ENCODE results near the gene FRMPD1.

FRMPD1 gene

DNA sequence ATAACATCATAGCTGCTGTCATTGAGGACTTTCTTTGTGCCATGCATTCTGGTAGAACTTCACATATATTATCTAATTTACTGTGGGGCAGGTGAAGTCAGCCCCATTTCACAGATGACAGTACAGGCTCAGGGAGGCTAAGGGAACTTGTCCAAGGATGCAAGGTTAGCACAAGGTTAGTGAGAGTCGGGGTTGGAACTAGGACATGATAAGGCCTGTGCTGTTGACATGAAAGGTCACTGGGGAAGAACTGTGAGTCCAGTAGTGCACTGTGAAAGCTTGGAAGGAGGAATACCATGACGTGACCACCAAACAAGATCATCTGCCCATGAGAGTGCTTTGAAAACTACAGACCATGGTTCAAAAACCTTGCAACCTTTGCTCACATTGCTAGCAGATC is 26.7 kb downstream of the FRMPD1 start:
- WGBS, 2 donors (ENCODE audit: extremely low coverage in 2 of 2, insufficient read length in 2 of 2, insufficient replicate concordance in 1 of 2), result no CpG with 5 or more reads among the region's 2 CpGs

DNA sequence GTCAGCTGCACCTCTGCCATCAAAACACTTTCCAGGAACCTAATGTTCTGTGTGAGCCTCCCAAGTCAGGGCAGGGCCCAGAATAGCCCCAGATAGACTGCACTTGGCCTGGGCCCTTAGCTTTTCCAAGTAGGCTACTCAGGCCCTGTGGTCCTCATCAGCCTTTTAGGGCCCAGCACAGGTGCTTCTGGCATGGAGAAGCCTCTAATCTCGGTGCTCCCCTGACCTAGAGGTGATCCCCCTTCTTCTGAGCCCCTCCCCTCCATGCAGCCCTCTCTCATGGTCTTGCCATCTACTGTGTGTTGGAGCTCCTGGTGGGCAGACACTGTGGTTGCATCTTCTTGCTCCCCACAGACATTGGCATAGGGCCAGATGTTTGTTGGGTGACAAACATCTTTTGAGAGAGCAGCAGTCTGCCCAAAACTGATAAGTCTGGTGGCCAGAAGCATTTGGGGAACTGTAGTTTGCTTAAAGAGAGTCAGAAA is 28.1 kb downstream of the FRMPD1 start:
- Histone ChIP-seq H3K36me3 (replicated peaks in 1 of 2; ENCODE audit: control insufficient read depth in 2 of 2, insufficient read depth in 2 of 2, low read length in 2 of 2) (no peaks in the 10 kb centered on the region), H3K9ac (ENCODE audit: low read depth, low read length, poor library complexity) (no peak overlapping the region), H2BK12ac (ENCODE audit: low read length) (no peak overlapping the region), H2AFZ (ENCODE audit: low read length) (no peak overlapping the region), H3K4me3 (ENCODE audit: low read length in 2 of 2) (no peak overlapping the region), H3K14ac (ENCODE audit: low read length) (no peak overlapping the region), H3K18ac (ENCODE audit: low read length) (no peak overlapping the region), H4K8ac (ENCODE audit: low read depth, low read length) (no peak overlapping the region), H3K4me1 (ENCODE audit: control insufficient read depth in 2 of 2, insufficient read depth in 1 of 2, low read depth in 1 of 2, low read length in 2 of 2) (peaks cover 0 to 2% of the 10 kb centered on the region in 2 donors), H3K9me3 (replicated peaks in 1 of 2; ENCODE audit: control insufficient read depth in 2 of 2, insufficient read depth in 1 of 2, low read depth in 1 of 2, low read length in 2 of 2) (peaks cover 0 to 1% of the 10 kb centered on the region in 2 donors), H2BK120ac (ENCODE audit: low read depth, low read length) (no peak overlapping the region), H4K91ac (ENCODE audit: low read depth, low read length, poor library complexity) (no peak overlapping the region), H3K79me1 (ENCODE audit: low read depth, low read length) (no peaks in the 10 kb centered on the region), H2BK15ac (ENCODE audit: low read length) (no peak overlapping the region), H3K27ac (replicated peaks; ENCODE audit: low read length) (no peak overlapping the region), H3K4me2 (ENCODE audit: insufficient read depth, low read length, poor library complexity, severe bottlenecking) (no peak overlapping the region), H3K23ac (ENCODE audit: low read depth, low read length, poor library complexity) (no peak overlapping the region), H3K27me3 (ENCODE audit: control insufficient read depth in 3 of 3, insufficient read depth in 3 of 3, low read depth in 1 of 3, low read length in 3 of 3) (peaks cover 0 to 56% (median 0%) of the 10 kb centered on the region in 3 experiments), H2AK5ac (ENCODE audit: low read depth, low read length) (no peak overlapping the region), H3K4ac (ENCODE audit: low read length) (no peak overlapping the region), H2BK5ac (ENCODE audit: low read length) (no peak overlapping the region)
- no CpG with 5 or more reads among the region's 1 CpG for WGBS, 2 donors (ENCODE audit: extremely low coverage in 2 of 2, insufficient read length in 2 of 2, insufficient replicate concordance in 1 of 2)
- DNase-seq (ENCODE audit: low spot score), result no peak

More for the DNA sequence above, 26.7 kb downstream of the FRMPD1 start:
- no peak overlapping the region for H4K91ac ChIP-seq (ENCODE audit: low read depth, low read length, poor library complexity)
- H3K4me1 ChIP-seq (ENCODE audit: control insufficient read depth in 2 of 2, insufficient read depth in 1 of 2, low read depth in 1 of 2, low read length in 2 of 2), result peaks cover 0 to 2% of the 10 kb centered on the region in 2 donors
- peaks cover 0 to 57% (median 0%) of the 10 kb centered on the region in 3 experiments for H3K27me3 ChIP-seq (ENCODE audit: control insufficient read depth in 3 of 3, insufficient read depth in 3 of 3, low read depth in 1 of 3, low read length in 3 of 3)
- H3K4me2 ChIP-seq (ENCODE audit: insufficient read depth, low read length, poor library complexity, severe bottlenecking), result no peak overlapping the region
- no peak overlapping the region for H2AK5ac ChIP-seq (ENCODE audit: low read depth, low read length)
- no peak overlapping the region for H3K18ac ChIP-seq (ENCODE audit: low read length)
- H2BK120ac ChIP-seq (ENCODE audit: low read depth, low read length), result no peak overlapping the region
- no peaks in the 10 kb centered on the region for H3K36me3 ChIP-seq (replicated peaks in 1 of 2; ENCODE audit: control insufficient read depth in 2 of 2, insufficient read depth in 2 of 2, low read length in 2 of 2)
- H3K4ac ChIP-seq (ENCODE audit: low read length), result no peak overlapping the region
- H2BK12ac ChIP-seq (ENCODE audit: low read length), result no peak overlapping the region
- H3K79me1 ChIP-seq (ENCODE audit: low read depth, low read length), result no peaks in the 10 kb centered on the region
- no peak overlapping the region for H2BK5ac ChIP-seq (ENCODE audit: low read length)
- no peak overlapping the region for H3K9ac ChIP-seq (ENCODE audit: low read depth, low read length, poor library complexity)
- no peak overlapping the region for H3K23ac ChIP-seq (ENCODE audit: low read depth, low read length, poor library complexity)
- H3K14ac ChIP-seq (ENCODE audit: low read length), result no peak overlapping the region
- no peak overlapping the region for H2BK15ac ChIP-seq (ENCODE audit: low read length)
- DNase-seq (ENCODE audit: low spot score), result no peak
- H3K27ac ChIP-seq (replicated peaks; ENCODE audit: low read length), result no peak overlapping the region
- H4K8ac ChIP-seq (ENCODE audit: low read depth, low read length), result no peak overlapping the region
- H2AFZ ChIP-seq (ENCODE audit: low read length), result no peak overlapping the region
- no peak overlapping the region for H3K4me3 ChIP-seq (ENCODE audit: low read length in 2 of 2)
- peaks cover 0 to 1% of the 10 kb centered on the region in 2 donors for H3K9me3 ChIP-seq (replicated peaks in 1 of 2; ENCODE audit: control insufficient read depth in 2 of 2, insufficient read depth in 1 of 2, low read depth in 1 of 2, low read length in 2 of 2)

DNA sequence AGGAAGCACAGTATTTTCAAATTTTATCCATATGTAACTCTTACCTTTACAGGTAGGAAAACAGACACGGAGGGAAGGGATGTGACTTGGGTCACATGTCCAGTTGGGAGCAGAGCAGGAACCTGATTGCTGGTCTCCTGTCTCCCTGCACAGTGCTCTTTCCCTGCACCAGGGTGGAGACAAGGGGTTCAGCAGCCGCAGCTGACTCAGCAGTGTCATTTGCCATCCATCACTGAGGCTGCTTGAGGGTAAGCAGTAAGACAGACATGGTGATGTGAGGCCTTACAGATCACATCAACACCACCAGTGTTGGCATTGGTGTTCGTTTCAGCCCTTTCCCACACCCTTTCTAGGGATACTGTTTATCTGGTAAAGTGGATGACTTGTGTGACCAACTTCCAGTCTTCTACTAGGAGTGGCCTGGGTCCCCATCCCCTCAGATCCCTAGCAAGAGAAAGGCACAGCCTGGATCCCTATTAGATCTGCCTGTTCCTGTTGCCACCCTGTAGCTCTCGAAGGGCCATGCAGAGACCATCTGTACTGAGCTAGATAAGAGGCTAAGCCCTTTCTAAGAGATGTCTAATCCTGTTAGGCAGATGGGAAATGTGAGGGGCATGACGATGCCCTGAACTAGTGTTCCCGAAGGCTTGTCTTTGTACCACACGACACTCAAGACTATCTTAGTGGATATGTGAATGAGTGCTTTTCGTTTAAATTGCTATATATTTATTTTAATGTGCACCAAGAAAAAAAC is 29.1 kb downstream of the FRMPD1 start:
- Histone ChIP-seq H3K27ac (replicated peaks; ENCODE audit: low read length) (no peak overlapping the region), H3K9me3 (replicated peaks in 1 of 2; ENCODE audit: control insufficient read depth in 2 of 2, insufficient read depth in 1 of 2, low read depth in 1 of 2, low read length in 2 of 2) (peaks cover 0 to 1% of the 10 kb centered on the region in 2 donors), H3K4ac (ENCODE audit: low read length) (no peak overlapping the region), H3K27me3 (ENCODE audit: control insufficient read depth in 3 of 3, insufficient read depth in 3 of 3, low read depth in 1 of 3, low read length in 3 of 3) (peaks cover 0 to 53% (median 0%) of the 10 kb centered on the region in 3 experiments), H3K4me3 (ENCODE audit: low read length in 2 of 2) (no peak overlapping the region), H3K18ac (ENCODE audit: low read length) (peak overlapping the region; percentile 7), H4K91ac (ENCODE audit: low read depth, low read length, poor library complexity) (no peak overlapping the region), H3K23ac (ENCODE audit: low read depth, low read length, poor library complexity) (peak overlapping the region; percentile 22), H2BK120ac (ENCODE audit: low read depth, low read length) (no peak overlapping the region), H3K4me1 (ENCODE audit: control insufficient read depth in 2 of 2, insufficient read depth in 1 of 2, low read depth in 1 of 2, low read length in 2 of 2) (peaks cover 0 to 2% of the 10 kb centered on the region in 2 donors), H4K8ac (ENCODE audit: low read depth, low read length) (no peak overlapping the region), H3K9ac (ENCODE audit: low read depth, low read length, poor library complexity) (no peak overlapping the region), H2BK15ac (ENCODE audit: low read length) (no peak overlapping the region), H3K79me1 (ENCODE audit: low read depth, low read length) (no peaks in the 10 kb centered on the region), H3K14ac (ENCODE audit: low read length) (no peak overlapping the region), H3K36me3 (replicated peaks in 1 of 2; ENCODE audit: control insufficient read depth in 2 of 2, insufficient read depth in 2 of 2, low read length in 2 of 2) (no peaks in the 10 kb centered on the region), H2AFZ (ENCODE audit: low read length) (no peak overlapping the region), H2AK5ac (ENCODE audit: low read depth, low read length) (no peak overlapping the region), H2BK5ac (ENCODE audit: low read length) (no peak overlapping the region), H3K4me2 (ENCODE audit: insufficient read depth, low read length, poor library complexity, severe bottlenecking) (no peak overlapping the region), H2BK12ac (ENCODE audit: low read length) (no peak overlapping the region)
- no peak for DNase-seq (ENCODE audit: low spot score)
- no CpG with 5 or more reads among the region's 8 CpGs for WGBS, 2 donors (ENCODE audit: extremely low coverage in 2 of 2, insufficient read length in 2 of 2, insufficient replicate concordance in 1 of 2)

DNA sequence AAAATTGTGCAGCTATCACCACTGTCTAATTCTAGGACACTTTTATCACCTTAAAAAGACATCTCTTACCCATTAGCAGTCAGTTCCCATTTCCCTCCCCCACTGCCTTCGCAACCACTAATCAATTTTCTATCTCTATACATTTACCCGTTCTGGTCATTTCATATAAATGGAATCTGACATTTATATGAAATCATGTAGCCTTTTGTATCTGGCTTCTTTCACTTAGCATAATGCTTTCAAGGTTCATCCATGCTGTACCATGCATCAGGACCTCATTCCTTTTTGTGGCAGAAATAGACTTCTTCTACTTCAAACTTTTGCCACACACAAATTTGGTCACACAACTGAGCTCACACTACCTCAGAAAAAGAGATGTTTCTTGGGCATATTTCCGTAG is 32.2 kb downstream of the FRMPD1 start:
- Histone ChIP-seq H3K9me3 (replicated peaks in 1 of 2; ENCODE audit: control insufficient read depth in 2 of 2, insufficient read depth in 1 of 2, low read depth in 1 of 2, low read length in 2 of 2) (peaks cover 0 to 1% of the 10 kb centered on the region in 2 donors), H3K27ac (replicated peaks; ENCODE audit: low read length) (no peak overlapping the region), H2AK5ac (ENCODE audit: low read depth, low read length) (no peak overlapping the region), H3K27me3 (ENCODE audit: control insufficient read depth in 3 of 3, insufficient read depth in 3 of 3, low read depth in 1 of 3, low read length in 3 of 3) (peaks cover 0 to 34% (median 0%) of the 10 kb centered on the region in 3 experiments), H4K91ac (ENCODE audit: low read depth, low read length, poor library complexity) (no peak overlapping the region), H3K18ac (ENCODE audit: low read length) (no peak overlapping the region), H3K4me2 (ENCODE audit: insufficient read depth, low read length, poor library complexity, severe bottlenecking) (no peak overlapping the region), H3K4ac (ENCODE audit: low read length) (no peak overlapping the region), H2BK15ac (ENCODE audit: low read length) (no peak overlapping the region), H4K8ac (ENCODE audit: low read depth, low read length) (no peak overlapping the region), H3K79me1 (ENCODE audit: low read depth, low read length) (no peaks in the 10 kb centered on the region), H3K23ac (ENCODE audit: low read depth, low read length, poor library complexity) (no peak overlapping the region), H2BK120ac (ENCODE audit: low read depth, low read length) (no peak overlapping the region), H3K4me3 (ENCODE audit: low read length in 2 of 2) (no peak overlapping the region), H2BK12ac (ENCODE audit: low read length) (no peak overlapping the region), H3K14ac (ENCODE audit: low read length) (no peak overlapping the region), H2AFZ (ENCODE audit: low read length) (no peak overlapping the region), H3K9ac (ENCODE audit: low read depth, low read length, poor library complexity) (no peak overlapping the region), H2BK5ac (ENCODE audit: low read length) (no peak overlapping the region), H3K36me3 (replicated peaks in 1 of 2; ENCODE audit: control insufficient read depth in 2 of 2, insufficient read depth in 2 of 2, low read length in 2 of 2) (no peaks in the 10 kb centered on the region), H3K4me1 (ENCODE audit: control insufficient read depth in 2 of 2, insufficient read depth in 1 of 2, low read depth in 1 of 2, low read length in 2 of 2) (no peaks in the 10 kb centered on the region)
- WGBS, 2 donors (ENCODE audit: extremely low coverage in 2 of 2, insufficient read length in 2 of 2, insufficient replicate concordance in 1 of 2), result 100% methylated on average over 2 of the region's 3 CpGs
- no peak for DNase-seq (ENCODE audit: low spot score)

Data from neuronal stem cell (in vitro differentiated cells).